H1 (cell line): ENCODE data around the gene PRPF18. TPM values are rescaled to one million over a fixed set of nuclear protein-coding genes. Genes with fewer than 3 reads are reported as not detected.

ENCODE experiments used
- CTCF ChIA-PET: fragments of 300-600 bp; sonication (Branson Sonifier 250); formaldehyde crosslinking; loops from one replicate; lab custom pipeline; 2021; ENCODE audit not compliant: partially characterized antibody; lab: Charles Lee
- POLR2A ChIA-PET: fragments of 300-600 bp; sonication (Branson Sonifier 250); formaldehyde crosslinking; loops from one replicate; lab custom pipeline; 2021; ENCODE audit warnings: inconsistent platforms; ENCODE audit not compliant: partially characterized antibody; lab: Charles Lee
- DNase-seq, 2 experiments: peaks; one replicate each; pipeline versions ENCODE4 v3.0.0 to v3.0.0-alpha.2; 2010 to 2022; ENCODE audit warnings: low spot score in 2 of 2, low read depth in 1 of 2, mixed read lengths in 1 of 2
- FAIRE-seq: peaks from 2 replicates; lab custom pipeline; 2011; peaks lifted over from hg19 to GRCh38; lab: Jason Lieb, UNC
- H2AFZ ChIP-seq: 2 replicates; pipeline ENCODE4 v1.8.1; 2012; ENCODE audit warnings: low read length, inconsistent platforms
- H2AK5ac ChIP-seq: 2 replicates; pipeline ENCODE4 v1.6.1; 2013; ENCODE audit warnings: low read depth, low read length
- H2BK120ac ChIP-seq: replicated peaks from 2 replicates; pipeline ENCODE3; 2013; ENCODE audit warnings: low read depth, low read length, inconsistent platforms
- H2BK12ac ChIP-seq: 2 replicates; pipeline ENCODE4 v1.6.1; 2013; ENCODE audit warnings: low read depth, low read length
- H2BK15ac ChIP-seq: 2 replicates; pipeline ENCODE4 v1.6.1; 2013; ENCODE audit warnings: low read length
- H2BK20ac ChIP-seq: 2 replicates; pipeline ENCODE4 v1.6.1; 2013; ENCODE audit warnings: low read length
- H2BK5ac ChIP-seq: 2 replicates; pipeline ENCODE4 v1.6.1; 2013; ENCODE audit warnings: low read depth, low read length
- H3K14ac ChIP-seq: 2 replicates; pipeline ENCODE4 v1.6.1; 2013; ENCODE audit warnings: inconsistent platforms; ENCODE audit not compliant: insufficient read length
- H3K18ac ChIP-seq: 2 replicates; pipeline ENCODE4 v1.6.1; 2013; ENCODE audit warnings: low read length; ENCODE audit errors: extremely low read depth
- H3K23ac ChIP-seq: 2 replicates; pipeline ENCODE4 v1.6.1; 2013; ENCODE audit warnings: inconsistent platforms; ENCODE audit not compliant: insufficient read length
- H3K23me2 ChIP-seq: 2 replicates; pipeline ENCODE4 v1.6.1; 2013; ENCODE audit warnings: low read depth, low read length
- H3K27ac ChIP-seq: 2 replicates; pipeline ENCODE4 v1.6.1; 2011; ENCODE audit warnings: low read depth, low read length, inconsistent platforms
- H3K27me3 ChIP-seq, 4 experiments: replicated peaks in 1 of 4; 1 replicate in 1 of 4; 2 replicates in 3 of 4; pipeline versions ENCODE4 v1.6.1 to v1.8.1; 2011 to 2013; ENCODE audit warnings: low read length in 3 of 4, mild to moderate bottlenecking in 3 of 4, inconsistent platforms in 2 of 4, mixed read lengths in 2 of 4, moderate library complexity in 1 of 4; ENCODE audit not compliant: control insufficient read depth in 3 of 4, insufficient read depth in 3 of 4; ENCODE audit errors: extremely low read depth in 1 of 4
- H3K36me3 ChIP-seq, 4 experiments: 2 replicates each; pipeline versions ENCODE4 v1.6.1 to v1.8.1; 2011 to 2013; ENCODE audit warnings: mild to moderate bottlenecking in 4 of 4, low read length in 3 of 4, moderate library complexity in 2 of 4, control low read depth in 1 of 4, inconsistent platforms in 1 of 4; ENCODE audit not compliant: insufficient read depth in 4 of 4, control insufficient read depth in 2 of 4
- H3K4ac ChIP-seq: replicated peaks from 2 replicates; pipeline ENCODE3; 2013; ENCODE audit warnings: low read length, low read depth, mixed read lengths, inconsistent platforms; ENCODE audit not compliant: insufficient read length
- H3K4me1 ChIP-seq, 4 experiments: replicated peaks in 1 of 4; 1 replicate in 1 of 4; 2 replicates in 3 of 4; pipeline versions ENCODE4 v1.6.1 to v1.8.1; 2011 to 2013; ENCODE audit warnings: low read length in 3 of 4, inconsistent platforms in 2 of 4, mixed read lengths in 1 of 4; ENCODE audit not compliant: insufficient read depth in 4 of 4, control insufficient read depth in 3 of 4
- H3K4me2 ChIP-seq, 2 experiments: 2 replicates each; pipeline versions ENCODE4 v1.6.1 to v1.8.1; 2011 to 2013; ENCODE audit warnings: low read depth in 2 of 2, low read length in 2 of 2, control low read depth in 1 of 2, inconsistent platforms in 1 of 2, mild to moderate bottlenecking in 1 of 2; ENCODE audit not compliant: insufficient read depth in 1 of 2
- H3K4me3 ChIP-seq, 4 experiments: fragments of 200-600, 300-600 bp in 1 of 4; sonication (generic), shearing (Covaris generic), sonication (Bioruptor Twin) in 1 of 4; 2 replicates each; pipeline versions ENCODE4 v1.5.1 to v1.8.1; 2011 to 2016; ENCODE audit warnings: low read length in 4 of 4, low read depth in 3 of 4, control low read depth in 2 of 4, inconsistent platforms in 2 of 4, mild to moderate bottlenecking in 2 of 4, mixed read lengths in 1 of 4, moderate library complexity in 1 of 4; ENCODE audit not compliant: insufficient read depth in 2 of 4; ENCODE audit errors: extremely low read depth in 1 of 4
- H3K56ac ChIP-seq: replicated peaks from 2 replicates; pipeline ENCODE3; 2013; ENCODE audit warnings: low read depth, mild to moderate bottlenecking, mixed read lengths, low read length, inconsistent platforms; ENCODE audit not compliant: insufficient read length
- H3K79me1 ChIP-seq: 2 replicates; pipeline ENCODE4 v1.6.1; 2013; ENCODE audit warnings: low read depth, low read length, control low read depth
- H3K79me2 ChIP-seq, 2 experiments: 2 replicates each; pipeline versions ENCODE4 v1.6.1 to v1.8.1; 2012 to 2013; ENCODE audit warnings: low read length in 2 of 2, mild to moderate bottlenecking in 2 of 2, inconsistent platforms in 1 of 2; ENCODE audit not compliant: insufficient read depth in 2 of 2, control insufficient read depth in 1 of 2
- H3K9ac ChIP-seq, 4 experiments: replicated peaks in 1 of 4; 1 replicate in 1 of 4; 2 replicates in 3 of 4; pipeline versions ENCODE4 v1.6.1 to v1.8.1; 2011 to 2013; ENCODE audit warnings: low read depth in 3 of 4, low read length in 3 of 4, control low read depth in 2 of 4, mild to moderate bottlenecking in 2 of 4, moderate library complexity in 2 of 4, inconsistent platforms in 1 of 4; ENCODE audit errors: extremely low read depth in 1 of 4
- H3K9me3 ChIP-seq, 2 experiments: 2 replicates each; pipeline versions ENCODE4 v1.6.1 to v1.8.1; 2012 to 2013; ENCODE audit warnings: mild to moderate bottlenecking in 2 of 2, moderate library complexity in 2 of 2, control low read depth in 1 of 2, inconsistent platforms in 1 of 2, low read depth in 1 of 2, low read length in 1 of 2, mixed read lengths in 1 of 2; ENCODE audit not compliant: insufficient read depth in 2 of 2
- H4K20me1 ChIP-seq, 2 experiments: replicated peaks in 1 of 2; 2 replicates each; pipeline versions ENCODE3 to v1.8.1; 2011 to 2013; ENCODE audit warnings: inconsistent platforms in 2 of 2, low read length in 2 of 2, mild to moderate bottlenecking in 1 of 2; ENCODE audit not compliant: insufficient read depth in 2 of 2, control insufficient read depth in 1 of 2
- H4K5ac ChIP-seq: 2 replicates; pipeline ENCODE4 v1.6.1; 2013; ENCODE audit warnings: low read length, low read depth, mixed read lengths, inconsistent platforms; ENCODE audit not compliant: insufficient read length
- H4K8ac ChIP-seq: 2 replicates; pipeline ENCODE4 v1.8.0; 2013; ENCODE audit warnings: mild to moderate bottlenecking, moderate library complexity, low read length, inconsistent platforms; ENCODE audit not compliant: insufficient read depth; ENCODE audit errors: extremely low read depth
- H4K91ac ChIP-seq: replicated peaks from 2 replicates; pipeline ENCODE3; 2013; ENCODE audit warnings: low read length, mixed read lengths, inconsistent platforms; ENCODE audit not compliant: insufficient read length
- GTF2F1 ChIP-seq: IDR thresholded peaks from 2 replicates; pipeline ENCODE4 v1.6.1; 2012; ENCODE audit warnings: low read depth, low read length, improper control_type of control experiment, borderline replicate concordance
- HDAC2 ChIP-seq, 2 experiments: fragments of 300-600 bp in 1 of 2; sonication (generic) in 1 of 2; IDR thresholded peaks; 2 replicates each; pipeline ENCODE4 v1.6.1; 2011 to 2012; ENCODE audit warnings: low read depth in 2 of 2, low read length in 2 of 2, mild to moderate bottlenecking in 2 of 2, moderate library complexity in 2 of 2, borderline replicate concordance in 1 of 2, inconsistent platforms in 1 of 2
- WGBS, 2 experiments: shearing (Covaris generic) in 1 of 2; methylation state at CpG; one replicate each; pipeline versions ENCODE4 v1.1.6 to v1.1.7; 2013 to 2015; ENCODE audit warnings: low lambda C conversion rate in 2 of 2, mixed read lengths in 2 of 2, inconsistent platforms in 1 of 2, low coverage in 1 of 2, missing lambda C conversion rate in 1 of 2; ENCODE audit not compliant: insufficient replicate concordance in 2 of 2, insufficient coverage in 1 of 2, insufficient read length in 1 of 2; ENCODE audit errors: extremely low coverage in 1 of 2, missing lambda C conversion rate in 1 of 2; 5-methylcytosine and 5-hydroxymethylcytosine counted together
- polyA plus RNA-seq, 7 experiments: library from polyadenylated mRNA; depleted of rRNA in 3 of 7; stranded (reverse) in 5 of 7; unstranded in 2 of 7; fragments of >200 nt in 5 of 7; fragments of 200-250 nt in 2 of 7; gene quantifications; 1 replicate in 5 of 7; 2 replicates in 1 of 7; 4 replicates in 1 of 7; pipeline versions ENCODE4 v1.2.1 to v1.2.3, GENCODE V29; 2011 to 2013; ENCODE audit warnings: missing spikeins in 2 of 7, mixed read lengths in 2 of 7
- total RNA-seq: library from RNA; stranded (reverse); fragmentation: NEBNext Ultra II Directional; extraction: Animal tissue kit (Norgen Biotek cat#: 25700); gene quantifications from 2 replicates; pipeline ENCODE4 v1.2.1, GENCODE V29; 2021

The PRPF18 gene
- total and polyA plus RNA-seq, 2 of the 8 experiments (the other 6 are each of a cell fraction or from before 2014, with no cell fraction given) = 3.8 to 12.6 TPM

GRCh38 chr10:13674645-13675588 lies 88.2 kb downstream of the PRPF18 start:
- no peak overlapping the region for H4K5ac ChIP-seq
- no peak overlapping the region for H2BK12ac ChIP-seq
- H4K91ac ChIP-seq = no peak overlapping the region
- H3K4me2 ChIP-seq = no peak overlapping the region
- POLR2A ChIA-PET = interaction anchor here (0.9 to 2.2 kb wide), 2 partner anchors 9 to 11 kb away, joined by 3 to 5 read pairs; no protein-coding TSS in a partner anchor
- WGBS, 2 experiments = 90% methylated on average over 20 of the region's 20 CpGs; no CpG with 5 or more reads in 1 of the 2 experiments
- no peaks in the 10 kb centered on the region for H3K36me3 ChIP-seq
- H3K23ac ChIP-seq = no peak overlapping the region
- H2AK5ac ChIP-seq = no peak overlapping the region
- no peak overlapping the region for H2BK15ac ChIP-seq
- H3K4ac ChIP-seq = no peak overlapping the region
- H3K56ac ChIP-seq = no peak overlapping the region
- peak overlapping the region; percentile 48; the same call in 1 of the 2 replicates for H2BK5ac ChIP-seq
- H2BK20ac ChIP-seq = no peak overlapping the region
- no peak overlapping the region for H2BK120ac ChIP-seq
- no peak for FAIRE-seq
- no peak overlapping the region for H4K8ac ChIP-seq
- no peak overlapping the region for H2AFZ ChIP-seq
- H3K4me1 ChIP-seq = peaks cover 3 to 15% (median 10%) of the 10 kb centered on the region in 4 experiments
- CTCF ChIA-PET = interaction anchor here (1.6 to 1.9 kb wide), 2 partner anchors 14 to 16 kb away, joined by 4 read pairs; no protein-coding TSS in a partner anchor
- no peak overlapping the region for H3K14ac ChIP-seq
- no peak overlapping the region for H3K4me3 ChIP-seq
- H3K9ac ChIP-seq = no peak overlapping the region
- H3K79me1 ChIP-seq = no peaks in the 10 kb centered on the region
- no peak for DNase-seq
- no peaks in the 10 kb centered on the region for H3K79me2 ChIP-seq
- H3K9me3 ChIP-seq = no peaks in the 10 kb centered on the region
- no peak overlapping the region for H3K18ac ChIP-seq
- no peaks in the 10 kb centered on the region for H3K27me3 ChIP-seq
- no peaks in the 10 kb centered on the region for H3K23me2 ChIP-seq
- H3K27ac ChIP-seq = no peak overlapping the region
- H4K20me1 ChIP-seq = peaks cover 0 to 2% of the 10 kb centered on the region in 2 experiments
- TF ChIP-seq GTF2F1 = no peak
- TF ChIP-seq HDAC2 (IDR thresholded peaks at IDR 0.05; ENCODE audit: borderline replicate concordance in 1 of 2, low read depth in 2 of 2, low read length in 2 of 2) = no peak
